GM18868 (cell line): ENCODE results near the gene NBL1.
A peak's percentile ranks its signal among the peaks of the same experiment; 100 is the strongest.
"Not testable (repeated sequence)": the region's sequence is repeated elsewhere in the genome, so short reads cannot be mapped to it uniquely, and the experiment has no call there.

Source experiments
- ATAC-seq: cut with Tn5 transposase; IDR thresholded peaks from one replicate; pipeline ENCODE4 v1.9.1; 2021; ENCODE audit warnings: mild to moderate bottlenecking, moderate library complexity; ENCODE audit not compliant: unreplicated experiment

Gene NBL1

GRCh38 chr1:19621274-19621950 lies 22.7 kb upstream of the NBL1 start:
- no peak for ATAC-seq

GRCh38 chr1:19622204-19622603 lies 21.9 kb upstream of the NBL1 start:
- ATAC-seq: no peak

DNA sequence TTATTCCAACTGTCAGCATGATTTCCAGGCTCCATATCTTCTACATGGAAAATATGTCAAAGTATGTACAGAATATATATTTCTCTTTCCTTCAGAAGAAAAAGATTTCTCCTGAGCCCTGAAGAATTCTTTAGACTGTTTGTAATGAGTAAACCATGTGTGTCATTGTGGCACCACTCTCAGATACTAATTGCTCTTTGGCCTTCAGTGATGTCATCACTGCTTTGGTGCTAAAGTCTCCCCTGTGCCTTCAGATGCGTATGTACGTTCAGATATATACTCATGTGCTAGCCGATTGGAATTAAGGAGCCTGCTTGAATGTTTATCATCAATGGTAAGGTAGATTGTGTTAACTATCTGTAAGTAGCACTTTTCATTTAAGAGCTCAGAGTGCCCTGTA lies 20.6 kb upstream of the NBL1 start:
- no peak for ATAC-seq

DNA sequence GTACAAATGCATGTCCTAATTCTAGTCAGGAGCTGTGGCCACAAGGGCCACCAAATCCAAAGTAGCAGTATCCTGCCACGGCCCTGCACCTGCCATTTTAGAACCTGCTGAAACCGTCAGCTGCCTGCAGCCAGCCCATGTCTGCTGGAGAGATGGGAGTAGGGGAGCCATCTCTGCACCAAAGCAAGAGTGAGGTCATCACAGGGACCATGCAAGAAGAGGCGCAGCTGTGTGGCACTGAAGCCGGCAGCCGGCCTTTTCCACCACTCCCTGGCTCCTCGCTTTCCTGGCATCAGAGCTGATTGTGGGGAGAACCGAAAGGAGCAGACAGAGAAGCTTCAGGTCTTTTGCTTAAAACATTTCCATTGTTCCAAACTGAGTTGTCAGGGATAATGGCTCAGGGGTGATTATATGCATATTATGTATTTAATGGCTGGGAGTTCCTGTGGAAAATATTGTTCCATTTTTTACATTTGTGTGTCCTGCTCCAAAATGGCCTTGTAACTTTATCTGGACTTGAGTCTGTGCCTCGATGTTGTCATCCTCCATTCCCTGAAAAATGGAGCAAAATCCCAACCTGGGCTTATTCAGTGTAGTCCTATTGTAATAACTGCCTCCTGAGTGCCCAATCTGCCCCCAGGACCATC lies 18.7 kb upstream of the NBL1 start:
- ATAC-seq: no peak

DNA sequence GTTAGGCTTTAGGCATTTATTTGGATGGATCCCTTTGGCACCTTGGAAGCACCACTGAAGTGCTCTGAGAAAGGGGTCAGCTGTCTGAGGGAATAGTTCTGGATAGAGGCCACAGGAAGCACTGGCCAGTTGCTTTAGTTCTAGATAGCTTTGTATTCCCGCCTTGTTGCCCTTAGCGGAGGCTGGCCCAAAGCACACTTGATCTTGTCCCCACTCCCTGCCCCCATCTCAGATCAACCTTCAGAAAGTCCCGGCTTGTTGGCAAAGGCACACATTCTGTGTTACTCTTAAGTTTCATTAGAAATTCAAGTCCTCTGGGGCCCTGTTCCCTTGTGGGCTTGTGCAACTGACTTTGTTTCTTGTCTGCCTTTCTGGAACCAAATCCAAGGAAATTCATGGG lies 15.2 kb upstream of the NBL1 start:
- ATAC-seq: no peak

DNA sequence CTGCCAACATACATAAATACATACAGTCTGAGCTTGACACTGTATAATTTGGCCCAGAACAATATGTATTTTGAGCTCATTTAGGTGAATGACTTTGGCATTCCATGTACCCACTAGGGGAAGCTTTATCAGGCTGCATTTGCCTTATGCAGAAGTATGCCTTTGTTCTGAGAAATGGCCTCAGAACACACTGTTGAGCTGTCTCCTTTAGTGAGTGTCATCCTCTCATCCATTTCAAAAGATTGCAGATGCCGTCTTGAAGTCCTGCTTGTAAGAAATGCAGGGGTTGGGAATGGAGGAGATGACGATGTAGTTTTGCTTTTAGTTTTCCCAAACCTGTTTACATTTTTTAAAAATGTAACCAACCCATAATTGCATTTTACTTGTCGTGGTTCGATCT lies 14.8 kb upstream of the NBL1 start:
- ATAC-seq: no peak

DNA sequence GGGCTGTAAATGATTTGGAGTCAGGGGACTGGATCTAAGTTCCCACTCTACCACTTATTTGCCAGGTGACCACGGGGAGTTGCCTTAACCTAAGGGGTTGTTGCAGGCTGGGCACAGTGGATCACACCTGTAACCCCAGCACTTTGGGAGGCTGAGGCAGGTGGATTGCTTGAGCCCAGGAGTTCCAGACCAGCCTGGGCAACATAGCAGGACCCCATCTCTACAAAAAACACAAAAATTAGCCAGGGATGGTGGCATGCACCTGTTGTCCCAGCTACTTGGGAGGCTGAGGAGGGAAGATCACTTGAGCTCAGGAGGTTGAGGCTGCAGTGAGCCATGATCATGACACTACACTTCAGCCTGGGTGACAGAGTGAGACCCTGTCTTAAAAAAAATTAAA lies 13.9 kb upstream of the NBL1 start:
- not testable (repeated sequence) for ATAC-seq

- no peak for ATAC-seq
These were observed 13.3 kb upstream of the NBL1 start for GRCh38 chr1:19630720-19631395.

GRCh38 chr1:19632211-19632610 lies 11.9 kb upstream of the NBL1 start:
- ATAC-seq: no peak

DNA sequence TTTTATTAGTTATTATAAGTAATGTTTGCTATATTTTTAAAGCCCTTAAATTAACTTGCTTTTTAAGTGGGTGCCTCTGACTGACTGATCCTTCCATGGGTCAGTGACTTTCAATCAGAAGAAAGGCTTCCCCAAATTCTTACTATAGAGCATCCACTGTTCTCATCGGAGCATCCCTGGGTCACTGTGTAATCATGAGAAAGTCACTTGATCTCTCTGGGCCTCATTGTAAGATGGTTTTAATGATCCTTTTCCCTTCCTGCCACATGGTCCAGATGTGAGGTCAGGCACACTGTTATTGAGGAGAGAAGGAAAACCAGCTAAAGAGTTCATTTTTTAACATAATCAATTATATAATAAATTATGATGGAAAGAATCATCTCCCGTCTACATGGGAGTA lies 11.0 kb upstream of the NBL1 start:
- ATAC-seq: no peak

- not testable (repeated sequence) for ATAC-seq
These were observed 9.0 kb upstream of the NBL1 start for GRCh38 chr1:19635064-19635463.

- no peak for ATAC-seq
These were observed 8.5 kb upstream of the NBL1 start for GRCh38 chr1:19635646-19636045.

- ATAC-seq: no peak
These were observed 8.0 kb upstream of the NBL1 start for GRCh38 chr1:19636065-19636464.

DNA sequence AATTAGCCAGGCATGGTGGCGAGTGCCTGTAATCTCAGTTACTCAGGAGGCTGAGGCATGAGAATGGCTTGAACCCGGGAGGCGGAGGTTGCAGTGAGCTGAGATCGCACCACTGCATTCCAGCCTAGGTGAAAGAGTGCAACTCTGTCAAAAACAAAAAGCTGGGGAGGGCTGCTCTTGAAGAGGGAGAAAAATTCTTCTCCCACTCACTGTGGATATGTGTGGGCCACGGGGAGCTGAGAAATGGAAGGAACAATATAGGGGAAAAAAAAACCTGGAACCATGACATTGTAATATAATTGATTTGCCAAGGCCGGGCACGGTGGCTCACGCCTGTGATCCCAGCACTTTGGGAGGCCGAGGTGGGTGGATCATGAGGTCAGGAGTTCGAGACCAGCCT lies 7.4 kb upstream of the NBL1 start:
- not testable (repeated sequence) for ATAC-seq

DNA sequence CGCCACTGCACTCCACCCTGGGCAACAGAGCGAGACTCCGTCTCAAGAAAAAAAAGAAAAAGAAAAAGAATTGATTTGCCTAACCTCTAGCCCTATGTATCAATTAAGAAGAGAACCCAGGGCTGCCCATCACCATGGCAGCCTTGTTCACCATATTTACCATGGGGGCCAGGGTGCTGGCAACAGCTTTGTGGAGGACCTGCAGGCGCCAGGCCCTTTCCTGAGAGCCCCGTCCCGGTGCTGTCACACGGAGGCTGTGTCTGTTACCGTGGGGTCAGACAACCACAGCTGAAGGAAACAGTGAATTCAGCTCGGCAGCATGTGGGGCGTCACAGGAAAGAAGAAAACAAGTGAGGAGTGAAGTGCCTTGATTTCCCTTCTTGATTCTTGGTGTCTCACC lies 6.5 kb upstream of the NBL1 start:
- ATAC-seq: no peak

DNA sequence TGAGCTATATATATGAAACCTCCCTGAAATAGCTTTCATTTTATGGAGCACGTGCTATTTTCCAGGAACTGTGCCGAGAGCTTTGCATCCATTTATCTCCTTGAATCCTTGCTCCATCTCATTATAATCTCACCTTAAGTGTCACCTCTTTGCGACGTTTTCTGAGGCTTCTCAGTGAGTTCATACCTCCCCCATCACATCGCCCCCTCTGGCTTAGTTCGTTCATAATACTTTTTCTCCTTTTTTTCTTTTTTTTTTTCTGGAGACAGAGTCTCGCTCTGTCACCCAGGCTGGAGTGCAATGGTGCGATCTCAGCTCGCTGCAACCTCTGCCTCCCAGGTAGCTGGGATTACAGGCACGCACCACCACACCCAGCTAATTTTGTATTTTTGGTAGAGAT lies 4.9 kb upstream of the NBL1 start:
- ATAC-seq: not testable (repeated sequence)

- ATAC-seq: no peak
These were observed 4.1 kb upstream of the NBL1 start for GRCh38 chr1:19639999-19640362.

DNA sequence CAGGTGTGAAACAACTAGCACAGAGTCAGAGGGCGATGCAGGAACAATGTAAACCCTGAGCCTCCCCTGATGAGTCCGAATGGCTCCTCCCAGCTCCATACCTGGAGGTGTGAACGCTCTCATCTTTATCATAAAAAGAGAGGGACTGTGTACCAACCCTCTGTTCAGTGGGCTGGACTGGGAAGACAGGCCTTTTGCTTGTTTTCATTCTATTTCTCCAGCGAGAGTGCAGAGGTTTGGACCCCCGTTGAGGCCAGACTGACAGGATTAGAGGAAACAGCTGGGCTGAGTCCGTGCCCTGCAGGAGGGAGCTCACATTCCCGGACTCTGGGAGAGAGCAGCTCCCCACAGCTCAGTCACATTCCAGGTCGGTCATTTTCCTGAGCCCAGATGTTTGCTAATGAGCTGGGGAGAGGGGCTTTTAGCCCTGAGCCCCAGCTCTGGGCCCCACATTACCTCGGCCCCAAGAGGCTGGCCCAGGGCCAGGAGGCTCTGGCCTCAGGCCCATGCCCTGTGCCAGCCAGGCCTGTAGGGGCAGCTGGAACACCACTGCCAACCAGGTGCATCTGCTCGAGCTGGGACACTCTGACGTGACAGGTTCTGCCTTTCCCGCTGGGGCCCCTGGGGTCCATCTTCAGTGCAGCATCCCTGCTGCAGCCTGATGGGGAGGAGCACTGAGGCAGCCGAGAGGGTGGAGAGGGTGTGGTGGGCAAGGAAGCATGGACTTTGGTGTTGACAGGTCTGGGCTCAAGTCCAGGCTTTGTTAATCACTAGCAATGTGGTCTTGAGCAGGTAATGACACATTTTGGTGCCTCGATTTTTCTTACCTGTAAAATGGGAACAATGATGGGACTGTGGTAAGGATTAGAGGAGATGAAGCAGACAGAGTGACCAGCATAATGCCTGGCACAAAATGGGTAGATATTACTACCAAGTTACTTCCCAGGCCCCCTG lies 3.5 kb upstream of the NBL1 start:
- no peak for ATAC-seq

GRCh38 chr1:19643121-19643520 lies 990 bp upstream of the NBL1 start:
- no peak for ATAC-seq

- peak; percentile 16 for ATAC-seq
These were observed 227 bp downstream of the NBL1 start for GRCh38 chr1:19644395-19644680.

DNA sequence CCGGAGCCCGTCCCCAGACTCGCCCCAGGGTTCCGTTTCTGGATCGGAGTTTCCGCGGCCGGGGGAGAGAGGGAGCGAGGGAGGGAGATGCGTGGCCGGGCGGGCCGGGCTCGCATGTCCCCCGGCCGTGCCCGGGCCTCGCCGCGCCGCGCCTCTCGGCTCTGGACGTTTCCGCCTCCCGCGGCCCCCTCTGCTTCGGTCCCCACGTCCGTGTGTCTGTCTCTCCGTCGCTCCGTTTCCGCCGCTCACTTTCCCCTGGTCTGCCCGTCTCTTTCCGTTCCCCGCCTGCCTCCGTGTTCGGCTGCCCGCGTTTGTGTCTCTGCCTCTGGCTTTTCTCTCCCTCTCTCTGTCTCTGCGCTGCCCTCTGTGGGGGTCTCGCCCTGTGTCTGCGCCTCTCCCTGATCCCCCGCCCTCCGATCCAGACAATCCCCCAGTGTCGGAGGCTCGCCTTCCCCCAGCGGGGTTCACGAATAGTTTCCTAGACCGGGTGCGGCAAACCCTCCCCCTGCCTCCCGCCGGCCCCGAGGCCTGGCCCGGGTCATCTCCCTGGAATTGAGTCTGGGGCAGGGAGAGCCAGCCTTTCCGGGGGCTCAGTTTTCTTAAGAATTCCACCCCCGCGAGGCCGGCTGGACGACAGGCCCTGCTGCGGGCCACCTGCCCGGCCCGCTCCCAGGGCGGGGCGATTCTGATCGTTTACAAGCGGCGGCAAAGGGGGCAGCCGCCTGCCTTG lies 735 bp downstream of the NBL1 start:
- peak; percentile 28 for ATAC-seq
